GM04503 (cell line): ENCODE results near the gene RAB6B.

Experiments
- DNase-seq: peaks from one replicate; pipeline ENCODE4 v3.0.0-alpha.2; 2012; ENCODE audit warnings: low read depth

RAB6B gene

DNA sequence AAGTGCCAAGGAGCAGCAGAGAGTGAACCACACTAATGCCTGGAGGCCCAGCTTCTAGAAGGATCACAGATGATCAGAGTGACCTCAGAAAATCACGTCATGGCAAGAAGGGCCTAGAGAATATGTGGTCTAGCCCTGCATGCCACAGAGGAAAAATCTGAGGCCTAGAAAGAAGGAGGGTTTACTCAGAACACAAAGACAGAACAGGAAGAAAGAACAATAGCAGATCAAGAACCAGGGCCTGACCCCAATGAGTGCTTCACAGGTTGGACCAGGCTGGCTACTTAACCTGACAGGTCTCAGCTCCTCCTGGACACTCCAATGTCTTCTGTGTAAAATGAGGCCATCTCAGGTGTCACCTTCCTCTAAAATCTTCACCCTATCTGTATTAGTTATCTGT is 14.2 kb downstream of the RAB6B start:
- DNase-seq = no peak

- DNase-seq = no peak
Measured at GRCh38 chr3:133880886-133881455, 14.7 kb downstream of the RAB6B start.

DNA sequence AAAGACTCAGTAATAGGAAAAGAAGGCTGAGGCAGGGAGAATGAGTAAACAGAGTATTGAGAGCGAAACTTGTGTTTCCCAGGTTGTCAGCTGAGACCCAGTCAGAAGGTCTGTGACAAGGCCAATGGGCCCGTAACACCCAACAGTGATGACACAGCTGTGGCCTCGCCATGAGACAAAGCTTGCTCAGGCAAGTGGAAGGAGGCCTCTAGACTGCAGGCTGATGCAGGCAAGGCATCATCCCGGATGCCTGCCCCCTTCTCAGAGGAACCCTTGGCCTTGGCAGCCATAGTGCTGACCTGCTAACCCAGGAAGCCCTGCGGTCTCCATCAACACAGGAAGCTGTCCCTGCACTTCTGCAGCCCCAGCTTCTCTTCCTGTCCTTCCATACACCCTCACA is 15.4 kb downstream of the RAB6B start:
- DNase-seq = no peak

DNA sequence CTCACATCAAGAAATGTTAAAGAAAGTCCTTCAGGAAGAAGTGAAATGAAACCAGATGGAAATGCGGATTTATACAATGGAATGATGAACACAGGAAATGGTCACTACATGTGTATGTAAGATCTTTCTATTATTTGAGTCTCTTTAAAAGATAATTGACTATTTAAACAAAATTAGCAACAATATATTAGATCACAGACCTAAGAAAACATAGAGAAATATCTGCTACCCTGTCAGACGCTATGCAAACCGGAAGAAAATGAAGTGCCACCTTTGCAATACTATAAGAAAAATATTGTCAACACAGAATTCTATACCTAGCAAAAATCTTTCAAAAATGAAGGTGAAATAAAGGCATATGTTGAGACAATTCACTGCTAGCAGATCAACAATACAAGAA is 17.2 kb downstream of the RAB6B start:
- no peak for DNase-seq

GRCh38 chr3:133877221-133877620 is 18.5 kb downstream of the RAB6B start:
- no peak for DNase-seq

GRCh38 chr3:133874761-133875438 is 20.8 kb downstream of the RAB6B start:
- DNase-seq = no peak

GRCh38 chr3:133874344-133874743 is 21.3 kb downstream of the RAB6B start:
- DNase-seq = no peak

DNA sequence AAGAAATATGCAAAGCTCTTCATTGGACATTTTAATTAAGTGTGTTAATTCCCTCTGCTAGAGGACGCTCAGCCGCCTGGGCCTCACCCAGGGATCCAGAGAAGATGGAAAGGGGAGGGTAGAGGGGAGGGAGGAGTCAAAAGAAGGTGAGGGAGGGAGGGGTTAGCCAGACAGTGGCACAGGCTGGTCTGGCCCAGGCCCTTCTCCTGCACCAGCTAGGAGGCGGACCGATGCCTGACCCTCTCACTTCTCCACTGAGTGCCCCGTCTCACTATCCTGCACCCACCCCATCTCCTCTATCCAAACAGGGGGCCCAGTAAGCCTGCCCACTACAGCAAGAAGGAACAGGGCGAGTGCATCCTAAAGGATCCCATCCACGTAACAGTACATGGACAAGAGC is 22.9 kb downstream of the RAB6B start:
- DNase-seq = no peak

DNA sequence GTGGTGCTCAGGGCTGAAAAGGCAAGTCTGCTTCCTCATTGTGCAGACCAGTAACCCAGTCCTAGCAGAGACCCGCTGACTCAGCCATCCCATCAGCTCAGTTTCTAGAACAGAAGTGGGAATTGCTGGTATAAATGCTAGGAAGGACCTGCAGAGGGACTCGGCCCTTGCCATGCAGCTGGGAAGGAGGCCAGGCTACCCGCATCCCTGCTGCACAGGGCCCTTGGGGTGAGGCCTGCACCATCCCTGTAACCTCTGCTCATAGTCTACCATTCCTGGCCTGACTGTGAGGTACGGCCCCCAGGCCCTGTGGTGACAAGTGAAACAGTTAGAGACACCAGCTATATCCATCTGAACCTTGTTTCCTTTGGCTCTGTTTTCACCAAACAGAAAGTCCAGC is 23.5 kb downstream of the RAB6B start:
- no peak for DNase-seq

- no peak for DNase-seq
Measured at GRCh38 chr3:133871368-133872090, 24.2 kb downstream of the RAB6B start.

- DNase-seq = no peak
Measured at GRCh38 chr3:133870822-133871221, 24.9 kb downstream of the RAB6B start.

- DNase-seq = no peak
Measured at GRCh38 chr3:133869586-133869985, 26.1 kb downstream of the RAB6B start.

DNA sequence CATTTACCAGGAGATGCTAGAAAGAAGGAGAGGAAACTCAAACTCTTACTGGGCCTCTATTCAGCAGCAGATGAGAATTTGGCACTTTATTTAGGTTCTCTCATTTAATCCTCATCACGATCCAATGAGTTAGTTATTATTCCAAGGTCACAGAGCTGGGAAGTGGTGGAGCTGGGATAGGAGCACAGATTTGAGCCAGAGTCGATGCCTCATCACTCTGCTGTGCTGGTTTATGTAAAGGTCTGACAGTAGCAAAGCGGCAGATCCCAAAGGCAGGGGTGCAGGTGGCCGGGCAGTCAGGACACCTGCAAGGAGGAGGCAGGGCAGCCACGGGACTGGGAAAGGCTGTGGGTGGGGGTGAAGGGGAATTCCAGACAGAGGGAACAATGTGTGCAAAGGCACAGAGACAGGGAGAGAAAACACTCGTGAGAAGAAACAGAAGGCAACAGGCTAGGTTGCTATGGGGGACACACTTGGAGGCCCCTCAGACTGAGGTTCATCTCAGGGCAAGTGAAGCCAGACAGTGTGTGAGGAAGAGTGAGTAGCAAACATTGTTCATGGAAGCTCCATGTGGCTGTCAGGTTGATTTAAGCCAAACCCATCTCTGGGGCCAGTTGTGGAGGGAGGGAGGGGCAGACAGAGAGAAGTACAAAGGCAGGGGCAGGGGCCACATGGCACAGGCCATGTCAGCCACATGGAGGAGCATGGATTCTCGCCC is 26.8 kb downstream of the RAB6B start:
- DNase-seq = no peak

- no peak for DNase-seq
Measured at GRCh38 chr3:133868186-133868585, 27.5 kb downstream of the RAB6B start.

DNA sequence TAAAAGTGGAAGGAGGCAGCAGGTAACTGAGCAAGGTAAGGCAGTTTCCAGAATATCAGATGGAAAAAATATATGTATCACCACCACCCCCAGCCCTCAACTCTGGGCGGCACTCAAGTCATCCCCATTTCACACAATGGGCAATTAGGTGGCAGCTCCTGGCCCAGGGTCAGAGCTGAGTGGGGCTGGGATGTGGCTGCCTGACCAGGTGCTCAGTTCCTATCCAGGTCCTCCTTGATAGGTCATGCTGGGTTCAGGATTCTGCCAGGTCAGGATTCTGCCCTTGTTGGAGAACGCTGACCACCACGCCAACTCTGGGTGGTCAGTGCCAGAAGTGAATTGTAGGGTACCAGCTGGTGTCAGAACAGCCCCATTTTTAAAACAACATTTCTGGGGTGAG is 29.5 kb downstream of the RAB6B start:
- DNase-seq = no peak

DNA sequence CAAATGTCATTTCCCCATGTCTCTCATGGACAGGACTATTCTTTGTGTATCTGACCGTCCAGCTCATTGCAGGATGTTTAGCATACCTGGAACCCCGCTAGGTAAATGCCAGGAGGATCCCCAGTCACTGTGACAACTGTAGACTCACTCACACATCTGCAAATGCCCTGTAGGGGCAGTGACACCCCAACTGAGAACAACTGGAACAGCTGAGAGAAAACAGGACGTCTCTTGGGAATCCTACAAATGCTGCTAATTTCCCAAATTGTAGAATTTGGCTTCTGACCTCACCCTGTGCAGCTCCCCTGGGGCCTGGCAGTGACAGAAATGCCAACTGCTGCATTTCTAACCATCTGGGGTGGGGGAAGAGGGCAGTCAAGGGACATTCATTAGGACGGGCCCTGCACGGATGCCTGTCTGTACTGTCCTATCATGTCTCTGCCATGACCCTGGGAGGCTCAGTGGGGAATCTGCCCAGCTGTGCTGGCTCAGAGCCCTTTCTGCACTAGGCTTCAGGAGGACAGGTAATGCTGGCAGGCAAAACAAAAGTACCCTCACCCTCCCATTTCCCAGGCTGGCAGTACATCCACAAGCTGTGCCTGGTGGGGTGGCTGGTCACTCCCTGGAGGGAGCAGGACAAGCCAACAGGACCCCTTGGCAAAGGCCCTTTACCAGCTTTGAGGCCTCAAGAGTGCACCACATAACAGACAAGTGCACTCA is 30.4 kb downstream of the RAB6B start:
- no peak for DNase-seq

DNA sequence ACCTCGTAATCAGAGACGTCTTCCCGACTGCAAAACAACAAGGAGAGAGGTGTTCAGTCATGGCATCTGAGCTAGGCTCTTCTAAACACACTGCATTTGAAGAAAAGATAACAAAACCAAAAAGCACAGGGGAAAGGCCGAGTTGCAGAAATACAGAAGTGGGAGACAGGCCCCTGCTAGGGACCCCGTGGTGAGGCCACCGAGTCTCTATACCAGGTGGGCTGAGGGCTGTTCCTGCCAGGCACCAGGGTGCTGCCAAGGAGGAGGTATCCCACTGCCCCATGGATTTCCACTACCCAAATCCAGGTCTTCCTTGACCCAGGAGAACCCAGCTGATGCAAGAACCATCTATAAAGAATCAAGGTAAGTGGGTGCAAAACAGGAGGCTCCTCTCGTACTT is 31.1 kb downstream of the RAB6B start:
- no peak for DNase-seq

- DNase-seq = no peak
Measured at GRCh38 chr3:133863911-133864310, 31.8 kb downstream of the RAB6B start.

DNA sequence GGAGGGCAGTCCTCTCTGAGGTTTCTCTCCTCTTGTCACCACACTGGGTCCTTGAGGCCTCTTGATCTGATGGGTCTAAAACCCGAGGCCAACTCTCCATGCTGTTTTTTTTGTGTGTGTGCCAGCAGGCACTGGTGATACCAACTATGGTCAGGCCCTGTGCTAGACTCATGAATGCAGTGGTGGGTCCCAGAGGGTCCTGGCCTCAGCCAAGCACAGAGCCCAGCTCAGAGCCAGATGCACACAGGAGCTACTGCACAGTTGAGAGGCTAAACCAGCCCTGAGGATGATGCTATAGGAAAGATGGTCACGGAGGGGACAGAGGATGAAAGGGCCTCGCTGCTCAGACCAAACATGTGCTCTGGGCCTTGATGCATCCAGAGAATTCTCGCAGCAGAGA is 33.5 kb downstream of the RAB6B start:
- DNase-seq = no peak

DNA sequence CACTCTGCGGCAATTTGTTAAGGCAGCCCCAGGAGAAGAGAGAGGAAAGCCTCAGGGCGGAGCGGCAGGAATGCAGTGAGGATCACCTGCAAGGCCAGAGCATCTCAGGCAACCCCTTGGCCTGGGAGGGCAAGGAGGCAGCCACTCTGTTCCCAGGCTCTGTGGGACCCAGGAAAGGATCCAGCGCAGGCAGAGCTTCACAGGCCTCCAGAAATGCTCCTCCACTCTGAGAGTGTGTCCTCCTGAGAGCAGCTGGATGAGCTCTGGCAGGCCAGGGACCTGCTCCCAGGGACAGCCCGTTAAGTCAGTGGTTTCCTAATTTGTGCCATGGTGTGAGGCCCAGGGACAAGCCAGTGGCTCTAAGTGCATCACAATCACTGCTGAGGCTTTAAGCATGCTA is 35.2 kb downstream of the RAB6B start:
- DNase-seq = no peak

DNA sequence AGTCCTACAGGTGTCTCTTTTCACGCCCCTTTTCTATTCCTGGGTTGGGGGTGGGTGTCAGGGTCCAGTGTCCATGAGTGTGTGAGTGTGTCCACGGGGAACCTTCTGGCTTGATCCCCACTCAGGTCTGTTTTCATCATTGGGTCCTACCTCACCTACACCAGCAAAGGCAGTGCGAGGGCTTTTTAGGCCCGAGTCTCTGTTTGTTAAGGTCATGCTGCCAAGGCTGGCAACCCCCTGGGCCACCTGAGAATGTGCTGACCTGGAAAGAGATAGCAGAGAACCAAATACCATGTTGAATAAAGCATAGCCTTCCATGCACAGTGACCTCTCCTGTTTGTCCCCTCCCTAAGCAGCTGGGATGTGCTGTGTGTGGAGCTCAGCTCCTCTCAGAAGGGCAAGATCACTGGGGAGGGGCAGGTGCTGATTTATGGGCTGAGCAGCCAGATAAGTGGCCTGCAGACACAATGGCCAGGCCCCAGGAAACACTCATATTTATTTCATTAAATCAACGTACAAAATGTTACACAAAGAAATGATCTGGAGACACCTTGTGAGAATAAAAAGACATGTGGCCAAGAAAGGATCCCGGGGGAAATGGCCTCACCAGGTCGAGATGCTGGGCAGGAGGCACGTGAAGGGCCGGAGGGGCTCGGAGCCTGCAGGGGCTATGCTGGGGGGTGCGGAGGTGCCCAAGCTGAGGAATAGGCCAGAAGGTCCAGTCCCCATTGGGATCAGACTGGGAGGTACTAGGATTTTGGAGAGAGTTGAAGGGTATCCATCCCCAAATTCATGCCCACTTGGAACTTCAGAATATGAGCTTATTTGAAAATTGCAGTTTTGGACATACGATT is 36.1 kb downstream of the RAB6B start:
- no peak for DNase-seq
